SK-N-SH (cell line): ENCODE results near the gene SKA1. TPM values are rescaled to one million over a fixed set of nuclear protein-coding genes. Genes with fewer than 3 reads are reported as not detected.
A peak's percentile ranks its signal among the peaks of the same experiment; 100 is the strongest.
"Not testable (repeated sequence)": the region's sequence is repeated elsewhere in the genome, so short reads cannot be mapped to it uniquely, and the experiment has no call there.

Experiments
- CTCF ChIA-PET: fragments of 300-600, 350-600 bp; formaldehyde crosslinking; extraction: SDS; loops from one replicate; lab custom pipeline; 2021; lab: Yijun Ruan, JAX
- POLR2A ChIA-PET: fragments of 350-600 bp; sonication (Branson Sonifier 250); formaldehyde crosslinking; extraction: SDS; loops from one replicate; lab custom pipeline; 2020; ENCODE audit warnings: antibody characterized with exemption, inconsistent platforms; lab: Yijun Ruan, JAX
- DNase-seq: peaks from one replicate; pipeline ENCODE4 v3.0.0; 2012
- H2AFZ ChIP-seq: fragments of 200-600 bp; sonication (generic); 2 replicates; pipeline ENCODE4 v1.8.1; 2016; ENCODE audit warnings: antibody characterized with exemption, mild to moderate bottlenecking, low read depth
- H3F3A ChIP-seq: fragments of 200-600 bp; sonication (generic); replicated peaks from 2 replicates; pipeline ENCODE3; 2016; ENCODE audit warnings: antibody characterized with exemption, mild to moderate bottlenecking; ENCODE audit not compliant: insufficient read depth
- H3K27ac ChIP-seq, 2 experiments: fragments of 200-500 bp in 1 of 2; fragments of 200-600 bp in 1 of 2; sonication (Bioruptor generic) in 1 of 2; sonication (generic), shearing (Covaris generic) in 1 of 2; 2 replicates each; pipeline versions ENCODE4 v1.5.1 to v1.6.1; 2014 to 2016; ENCODE audit warnings: low read depth in 2 of 2, inconsistent platforms in 1 of 2, low read length in 1 of 2, mild to moderate bottlenecking in 1 of 2, mixed read lengths in 1 of 2
- H3K27me3 ChIP-seq: fragments of 200-600 bp; sonication (generic), shearing (Covaris generic); 2 replicates; pipeline ENCODE4 v1.6.1; 2016; ENCODE audit warnings: mixed run types; ENCODE audit not compliant: insufficient read depth
- H3K36me3 ChIP-seq, 2 experiments: fragments of 200-500 bp in 1 of 2; fragments of 200-600 bp in 1 of 2; sonication (Bioruptor generic) in 1 of 2; sonication (generic) in 1 of 2; replicated peaks in 1 of 2; 2 replicates each; pipeline versions ENCODE3 to v1.5.1; 2014 to 2016; ENCODE audit warnings: low read length in 1 of 2, mild to moderate bottlenecking in 1 of 2; ENCODE audit not compliant: insufficient read depth in 2 of 2, control insufficient read depth in 1 of 2
- H3K4me1 ChIP-seq, 2 experiments: fragments of 200-500 bp in 1 of 2; fragments of 200-600 bp in 1 of 2; sonication (Bioruptor generic) in 1 of 2; sonication (generic), shearing (Covaris generic) in 1 of 2; 2 replicates each; pipeline versions ENCODE4 v1.5.1 to v1.6.1; 2014 to 2016; ENCODE audit warnings: low read depth in 1 of 2, low read length in 1 of 2, mixed run types in 1 of 2; ENCODE audit not compliant: insufficient read depth in 2 of 2, control insufficient read depth in 1 of 2
- H3K4me2 ChIP-seq: fragments of 200-600 bp; sonication (generic), shearing (Covaris generic); 2 replicates; pipeline ENCODE4 v1.6.1; 2017; ENCODE audit warnings: mixed run types
- H3K4me3 ChIP-seq, 2 experiments: fragments of 200-500 bp in 1 of 2; fragments of 200-600 bp in 1 of 2; sonication (Bioruptor generic) in 1 of 2; sonication (generic), shearing (Covaris generic) in 1 of 2; 2 replicates each; pipeline versions ENCODE4 v1.5.1 to v1.8.1; 2014 to 2016; ENCODE audit warnings: low read depth in 2 of 2, inconsistent platforms in 1 of 2, low read length in 1 of 2, mild to moderate bottlenecking in 1 of 2, mixed read lengths in 1 of 2, moderate library complexity in 1 of 2
- H3K79me2 ChIP-seq: fragments of 200-600 bp; sonication (generic); 2 replicates; pipeline ENCODE4 v1.8.1; 2017; ENCODE audit warnings: mild to moderate bottlenecking; ENCODE audit not compliant: insufficient read depth
- H3K9ac ChIP-seq: fragments of 200-600 bp; sonication (generic); 2 replicates; pipeline ENCODE4 v1.6.1; 2017; ENCODE audit warnings: mixed run types
- H3K9me2 ChIP-seq: fragments of 200-600 bp; sonication (generic); 2 replicates; pipeline ENCODE4 v1.6.1; 2017; ENCODE audit warnings: mixed run types
- H3K9me3 ChIP-seq: fragments of 200-600 bp; sonication (generic); 2 replicates; pipeline ENCODE4 v1.6.1; 2017; ENCODE audit warnings: mixed run types, mild to moderate bottlenecking, moderate library complexity
- H4K20me1 ChIP-seq: fragments of 200-600 bp; sonication (generic); 2 replicates; pipeline ENCODE4 v1.6.1; 2017; ENCODE audit warnings: mild to moderate bottlenecking, mixed run types; ENCODE audit not compliant: insufficient read depth
- CHD2 ChIP-seq: fragments of 150-350 bp; IDR thresholded peaks from 2 replicates; pipeline ENCODE4 v1.6.1; 2018; ENCODE audit warnings: low read length; ENCODE audit not compliant: partially characterized antibody
- EZH2phosphoT487 ChIP-seq: fragments of 200-600 bp; sonication (generic); IDR thresholded peaks from 2 replicates; pipeline ENCODE4 v1.6.1; 2017; ENCODE audit warnings: low read depth, mixed run types, mild to moderate bottlenecking, antibody characterized with exemption, moderate library complexity, borderline replicate concordance
- GABPA ChIP-seq: IDR thresholded peaks from 2 replicates; pipeline ENCODE4 v1.4.0; 2012; ENCODE audit warnings: low read depth, mild to moderate bottlenecking
- GATA2 ChIP-seq: sonication (generic); formaldehyde crosslinking; IDR thresholded peaks from 2 replicates; pipeline ENCODE4 v1.5.0; 2020; ENCODE audit warnings: mild to moderate bottlenecking, missing genetic modification reagents
- JUND ChIP-seq: IDR thresholded peaks from 2 replicates; pipeline ENCODE4 v1.4.0; 2012
- MEF2A ChIP-seq: IDR thresholded peaks from 2 replicates; pipeline ENCODE4 v1.4.0; 2012; ENCODE audit warnings: low read depth, borderline replicate concordance
- NFIC ChIP-seq: IDR thresholded peaks from 2 replicates; pipeline ENCODE4 v1.4.0; 2012; ENCODE audit warnings: borderline replicate concordance
- NRF1 ChIP-seq: IDR thresholded peaks from 2 replicates; pipeline ENCODE4 v1.6.1; 2012; ENCODE audit warnings: low read depth, mild to moderate bottlenecking, low read length
- PBX3 ChIP-seq: IDR thresholded peaks from 2 replicates; pipeline ENCODE4; 2012
- POLR2AphosphoS5 ChIP-seq: IDR thresholded peaks from 2 replicates; pipeline ENCODE4 v1.6.1; 2012; ENCODE audit warnings: low read depth, low read length
- RCOR1 ChIP-seq: fragments of 150-350 bp; IDR thresholded peaks from 2 replicates; pipeline ENCODE4 v1.6.1; 2017; ENCODE audit warnings: antibody characterized with exemption, low read length
- REST ChIP-seq: IDR thresholded peaks from 2 replicates; pipeline ENCODE4 v1.6.1; 2012; ENCODE audit warnings: mild to moderate bottlenecking, low read depth, low read length, moderate library complexity
- SIN3A ChIP-seq: IDR thresholded peaks from 2 replicates; pipeline ENCODE4 v1.6.1; 2012; ENCODE audit warnings: low read depth, mild to moderate bottlenecking, low read length, moderate library complexity, borderline replicate concordance
- TAF1 ChIP-seq: IDR thresholded peaks from 2 replicates; pipeline ENCODE4 v1.6.1; 2012; ENCODE audit warnings: low read depth, mild to moderate bottlenecking, low read length, moderate library complexity, borderline replicate concordance
- TCF12 ChIP-seq: IDR thresholded peaks from 2 replicates; pipeline ENCODE4 v1.4.0; 2012
- TEAD4 ChIP-seq: IDR thresholded peaks from 2 replicates; pipeline ENCODE4 v1.4.0; 2012; ENCODE audit warnings: mild to moderate bottlenecking, borderline replicate concordance; ENCODE audit not compliant: insufficient read depth
- USF1 ChIP-seq: IDR thresholded peaks from 2 replicates; pipeline ENCODE4 v1.4.0; 2012; ENCODE audit warnings: low read depth, borderline replicate concordance
- ZBTB33 ChIP-seq: IDR thresholded peaks from 2 replicates; pipeline ENCODE4 v1.4.0; 2012; ENCODE audit warnings: low read depth, borderline replicate concordance
- WGBS: methylation state at CpG from one replicate; pipeline ENCODE4 v1.1.6; 2017; ENCODE audit warnings: low lambda C conversion rate; 5-methylcytosine and 5-hydroxymethylcytosine counted together
- polyA plus RNA-seq, 3 experiments: library from polyadenylated mRNA; depleted of rRNA; stranded (reverse); fragments of >200 nt; gene quantifications; 2 replicates each; pipeline ENCODE4 v1.2.3, GENCODE V29; 2012

SKA1 gene
- polyA plus RNA-seq, 1 of the 3 experiments (the other 2 are of a cell fraction), result 4.5 TPM

- Histone ChIP-seq H3K79me2 (no peaks in the 10 kb centered on the region), H3K27me3 (no peaks in the 10 kb centered on the region), H3K4me2 (no peak overlapping the region), H2AFZ (no peak overlapping the region), H3K4me1 (peaks cover 0 to 5% of the 10 kb centered on the region in 2 experiments; a peak in 1 of 4 replicates), H3K9ac (no peak overlapping the region), H3K9me3 (no peaks in the 10 kb centered on the region), H3K27ac (no peak overlapping the region), H3K9me2 (no peaks in the 10 kb centered on the region), H3K36me3 (no peaks in the 10 kb centered on the region), H4K20me1 (no peaks in the 10 kb centered on the region), H3F3A (no peaks in the 10 kb centered on the region), H3K4me3 (no peak overlapping the region)
- DNase-seq, result peak; percentile 54
- POLR2A ChIA-PET, result no interaction called here
- CTCF ChIA-PET, result interaction anchor here (1.1 to 1.6 kb wide), 2 partner anchors 11 to 974 kb away, joined by 3 to 4 read pairs; no protein-coding TSS in a partner anchor
- no peak for TF ChIP-seq GABPA
- TF ChIP-seq TCF12, result no peak
- TF ChIP-seq SIN3A, result no peak
- no peak for TF ChIP-seq CHD2
- no peak for TF ChIP-seq PBX3
- TF ChIP-seq NRF1, result 0 out of 2 replicates have a peak, but pooled peaks have one; percentile 8
- WGBS, result 25% methylated on average over 4 of the region's 4 CpGs
Observed at GRCh38 chr18:50410008-50410407, 35.2 kb downstream of the SKA1 start.

GRCh38 chr18:50410894-50411293 lies 36.0 kb downstream of the SKA1 start:
- Histone ChIP-seq H3K27me3 (no peaks in the 10 kb centered on the region), H2AFZ (no peak overlapping the region), H3K9ac (no peak overlapping the region), H3K4me3 (no peak overlapping the region), H3K4me1 (peaks cover 0 to under 1% of the 10 kb centered on the region in 2 experiments; a peak in 1 of 4 replicates), H3K4me2 (no peak overlapping the region), H3K27ac (no peak overlapping the region), H3K9me2 (no peaks in the 10 kb centered on the region), H3K36me3 (no peaks in the 10 kb centered on the region), H3K9me3 (no peaks in the 10 kb centered on the region), H4K20me1 (no peaks in the 10 kb centered on the region), H3K79me2 (no peaks in the 10 kb centered on the region), H3F3A (no peaks in the 10 kb centered on the region)
- 61% methylated on average over 1 of the region's 1 CpG for WGBS
- POLR2A ChIA-PET, result no interaction called here
- no peak for DNase-seq
- TF ChIP-seq EZH2phosphoT487 (no peak), POLR2AphosphoS5 (no peak), ZBTB33 (no peak), USF1 (no peak), JUND (no peak), RCOR1 (no peak), MEF2A (no peak), REST (no peak), TEAD4 (no peak), TAF1 (no peak), GATA2 (no peak), NFIC (no peak), GABPA (no peak)
- CTCF ChIA-PET, result interaction anchor here (0.6 to 0.9 kb wide), 2 partner anchors 18 to 211 kb away, joined by 3 read pairs; no protein-coding TSS in a partner anchor

GRCh38 chr18:50416832-50417231 lies 42.0 kb downstream of the SKA1 start:
- DNase-seq, H3K9me3 ChIP-seq, H3K36me3 ChIP-seq, H3K9me2 ChIP-seq, H3K79me2 ChIP-seq, H3K4me1 ChIP-seq, H3K27me3 ChIP-seq, H3F3A ChIP-seq, H2AFZ ChIP-seq, POLR2A ChIA-PET, H4K20me1 ChIP-seq, CTCF ChIA-PET, H3K4me2 ChIP-seq, H3K9ac ChIP-seq, H3K27ac ChIP-seq, H3K4me3 ChIP-seq: not testable (repeated sequence)
- WGBS, result 15% methylated on average over 2 of the region's 3 CpGs
